Measurements from ENCODE around the gene ZSWIM4.
"Not testable (repeated sequence)": the region's sequence is repeated elsewhere in the genome, so short reads cannot be mapped to it uniquely, and the experiment has no call there.

Gene ZSWIM4

GRCh38 chr19:13838435-13839129 is 43.3 kb downstream of the ZSWIM4 start:
- DNase-seq = no peak

GRCh38 chr19:13839130-13839937 is 44.1 kb downstream of the ZSWIM4 start:
- DNase-seq = no peak

DNA sequence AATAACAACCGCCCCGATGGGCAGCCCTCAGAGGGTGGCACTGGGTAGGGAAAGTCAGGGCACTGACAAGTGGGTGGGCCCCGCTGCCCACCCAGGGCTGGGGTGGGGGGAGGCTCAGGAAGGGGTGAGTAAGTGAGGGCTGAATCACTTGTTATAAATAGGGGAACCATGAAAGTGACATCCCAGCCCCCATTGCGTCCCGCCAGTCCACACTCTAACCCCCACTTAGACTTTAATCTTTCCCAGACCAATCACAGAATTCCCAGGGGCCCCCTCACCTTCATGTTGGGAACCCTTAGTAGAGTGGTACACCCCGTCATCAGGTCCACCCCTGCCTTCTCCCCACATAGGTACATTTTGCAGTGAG is 44.7 kb downstream of the ZSWIM4 start:
- DNase-seq = no peak

GRCh38 chr19:13840305-13841085 is 45.3 kb downstream of the ZSWIM4 start:
- DNase-seq = no peak

- no peak for DNase-seq
Observed at GRCh38 chr19:13841086-13841961, 46.1 kb downstream of the ZSWIM4 start.

GRCh38 chr19:13841962-13842290 is 46.7 kb downstream of the ZSWIM4 start:
- DNase-seq = no peak

DNA sequence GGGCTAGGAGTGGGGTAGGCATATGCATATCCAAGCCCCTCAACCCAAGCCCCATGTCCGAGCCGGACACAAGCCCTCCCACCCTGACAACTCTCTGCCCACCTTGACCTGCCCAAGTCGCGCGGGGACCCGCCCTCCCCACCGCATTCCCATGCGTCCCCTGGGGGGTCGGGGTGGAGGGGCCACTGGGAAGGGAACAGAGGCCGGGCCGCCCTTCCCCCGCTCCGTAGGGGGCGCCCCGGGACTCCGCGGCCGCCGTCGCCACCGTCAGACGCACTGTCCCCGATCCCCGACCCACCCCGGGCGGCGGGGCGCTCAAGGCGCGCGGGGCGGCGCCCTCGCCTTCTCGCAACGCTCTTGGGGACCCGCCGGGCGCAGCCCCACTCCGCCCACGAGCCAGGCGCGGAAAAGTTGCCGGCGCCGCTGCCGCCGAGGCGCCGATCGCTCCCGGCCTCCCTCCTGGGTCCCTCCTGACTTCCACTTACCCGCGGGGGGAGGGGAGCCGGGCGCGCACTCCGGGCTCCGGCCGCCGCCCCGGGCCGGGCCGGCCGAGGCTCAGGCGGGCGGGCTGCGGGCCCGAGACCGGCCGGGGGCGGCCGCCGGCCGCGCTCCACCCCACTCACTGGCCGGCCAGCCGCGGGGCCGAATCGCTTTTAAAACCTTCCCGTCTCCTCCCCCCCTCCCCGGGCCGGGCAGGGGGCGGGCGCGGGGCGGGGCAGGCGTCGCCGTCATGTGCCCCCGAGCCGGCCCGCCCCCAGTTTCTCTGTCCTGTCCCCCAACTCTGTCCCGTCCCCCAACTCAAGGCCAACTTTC is 47.3 kb downstream of the ZSWIM4 start:
- DNase-seq = no peak

DNA sequence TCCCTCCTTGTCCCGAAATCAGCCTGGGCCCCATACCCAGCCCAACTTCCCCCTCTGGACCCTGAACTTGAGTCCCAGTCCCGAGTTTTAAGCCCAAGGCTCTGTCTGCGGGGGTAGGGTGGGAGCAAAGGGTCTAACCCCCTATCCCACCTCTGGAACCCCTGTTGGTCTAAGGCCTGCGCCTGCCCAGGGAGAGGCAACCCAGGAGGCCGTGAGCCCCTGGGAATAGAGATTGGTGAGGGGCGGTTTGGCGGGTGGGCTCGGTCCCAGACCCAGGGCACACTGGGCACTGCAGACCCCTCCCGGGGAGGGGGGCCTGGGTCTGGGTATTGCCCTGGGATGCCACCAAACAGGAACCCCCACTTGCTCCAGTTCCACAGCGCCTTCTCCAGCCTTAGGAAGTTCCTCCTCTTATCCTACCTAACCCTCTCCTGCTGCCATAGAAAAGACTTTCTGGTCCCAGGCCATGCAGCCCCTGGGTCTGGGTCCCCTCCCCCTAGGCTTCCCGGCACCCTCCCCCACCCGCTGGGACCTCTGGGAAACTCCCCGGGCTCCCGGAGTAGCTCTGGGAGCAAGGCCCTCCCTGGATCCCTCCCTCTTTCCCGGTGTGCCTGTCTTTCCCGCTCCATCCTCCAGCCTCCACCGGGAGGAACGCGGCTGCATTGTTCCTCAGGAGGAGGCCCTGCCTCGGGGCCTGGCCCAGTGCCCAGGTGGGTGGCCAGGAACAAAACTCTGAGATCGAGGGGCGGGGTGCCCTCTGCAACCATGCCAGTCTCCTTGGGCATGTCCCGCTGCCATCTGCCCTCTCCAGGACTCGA is 48.1 kb downstream of the ZSWIM4 start:
- DNase-seq = no peak

- no peak for DNase-seq
Observed at GRCh38 chr19:13844130-13844631, 48.9 kb downstream of the ZSWIM4 start.

GRCh38 chr19:13846557-13847406 is 51.5 kb downstream of the ZSWIM4 start:
- peak; percentile 55 for DNase-seq

DNA sequence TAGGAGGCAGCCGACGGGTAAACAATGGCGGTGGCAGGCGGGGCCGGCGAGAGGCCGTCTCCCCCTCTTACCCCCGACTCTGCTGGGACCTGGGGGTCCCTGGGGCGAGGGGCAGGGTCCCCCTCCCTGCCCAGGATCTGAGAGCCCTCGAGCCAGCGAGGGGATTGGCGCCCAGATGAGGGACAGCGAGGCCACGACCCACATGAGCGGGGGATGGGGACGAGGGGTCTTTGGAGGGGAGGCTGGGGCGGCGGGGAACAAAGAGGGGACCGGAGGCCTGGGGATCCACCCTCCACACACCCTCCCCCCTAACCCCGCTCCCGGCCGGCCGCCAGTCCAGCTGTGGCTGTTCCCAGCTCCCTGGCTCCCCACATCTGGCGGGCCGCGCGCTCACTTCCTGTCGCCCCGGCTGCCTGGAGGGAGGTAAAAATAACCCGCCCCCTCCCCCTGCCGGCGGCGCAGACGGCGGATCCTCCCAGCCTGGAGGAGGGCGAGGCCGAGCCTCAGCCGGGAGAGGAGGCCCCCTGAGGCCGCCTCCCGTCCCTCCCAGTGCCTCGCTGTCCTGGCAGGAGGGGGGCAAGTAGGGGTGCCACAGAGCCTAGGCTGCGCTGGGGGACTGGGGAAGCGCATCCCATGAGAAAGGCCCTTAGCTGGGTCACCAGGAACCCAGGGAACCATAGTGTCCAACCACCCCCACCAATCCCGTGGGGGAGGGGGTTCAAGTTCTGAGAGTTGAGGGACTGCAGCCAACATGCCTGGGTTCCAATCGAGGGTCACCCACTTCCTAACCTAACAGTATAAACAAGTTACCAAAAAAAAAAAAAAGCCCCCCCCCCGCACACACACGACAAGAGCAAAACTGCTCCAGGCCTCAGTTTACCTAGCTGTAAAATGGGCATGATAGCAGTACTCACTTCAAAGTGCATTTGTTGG is 52.4 kb downstream of the ZSWIM4 start:
- DNase-seq = peak; percentile 26

GRCh38 chr19:13848340-13848677 is 53.1 kb downstream of the ZSWIM4 start:
- no peak for DNase-seq

GRCh38 chr19:13848798-13849676 is 53.8 kb downstream of the ZSWIM4 start:
- DNase-seq = no peak

GRCh38 chr19:13849991-13850909 is 55.0 kb downstream of the ZSWIM4 start:
- DNase-seq = peak; percentile 14

- DNase-seq = no peak
Observed at GRCh38 chr19:13850910-13851733, 55.9 kb downstream of the ZSWIM4 start.

GRCh38 chr19:13851734-13852114 is 56.5 kb downstream of the ZSWIM4 start:
- not testable (repeated sequence) for DNase-seq

Measured in NCI-H748 treated with DMSO at 0.1 percent for 48 hours (cell line).